Smooth muscle cell (in vitro differentiated cells): ENCODE data around the gene TMTC1. TPM values are rescaled to one million over a fixed set of nuclear protein-coding genes. Genes with fewer than 3 reads are reported as not detected.

Experiments used
- DNase-seq: peaks from one replicate; lab custom pipeline; 2025; ENCODE audit not compliant: unreplicated experiment; lab: John Stamatoyannopoulos, UW
- H2AFZ ChIP-seq: fragments of 200-600 bp; sonication (generic); 2 replicates; pipeline ENCODE4 v1.6.0; 2016; ENCODE audit warnings: antibody characterized with exemption, low read depth, mild to moderate bottlenecking
- H3F3A ChIP-seq: fragments of 200-600 bp; sonication (generic); 2 replicates; pipeline ENCODE4 v1.6.0; 2017; ENCODE audit warnings: antibody characterized with exemption, low read depth
- H3K27ac ChIP-seq: fragments of 200-600 bp; sonication (generic); 2 replicates; pipeline ENCODE4 v1.5.1; 2016; ENCODE audit warnings: low read depth, mild to moderate bottlenecking
- H3K27me3 ChIP-seq: fragments of 200-600 bp; sonication (generic); 2 replicates; pipeline ENCODE4 v1.6.1; 2016; ENCODE audit warnings: low read depth, mild to moderate bottlenecking
- H3K36me3 ChIP-seq: fragments of 200-600 bp; sonication (generic); 2 replicates; pipeline ENCODE4 v1.5.1; 2016; ENCODE audit warnings: low read depth
- H3K4me1 ChIP-seq: fragments of 200-600 bp; sonication (generic); 2 replicates; pipeline ENCODE4 v1.5.1; 2016; ENCODE audit warnings: low read depth
- H3K4me2 ChIP-seq: fragments of 200-600 bp; sonication (generic); 2 replicates; pipeline ENCODE4 v1.6.0; 2016; ENCODE audit warnings: mild to moderate bottlenecking
- H3K4me3 ChIP-seq: fragments of 200-600 bp; sonication (generic); 2 replicates; pipeline ENCODE4 v1.5.1; 2016; ENCODE audit warnings: mild to moderate bottlenecking
- H3K79me2 ChIP-seq: fragments of 200-600 bp; sonication (generic); 2 replicates; pipeline ENCODE4 v1.6.0; 2016; ENCODE audit warnings: low read depth, mild to moderate bottlenecking
- H3K9ac ChIP-seq: fragments of 200-600 bp; sonication (generic); 2 replicates; pipeline ENCODE4 v1.6.0; 2016; ENCODE audit warnings: low read depth
- H3K9me3 ChIP-seq: fragments of 200-600 bp; sonication (generic); replicated peaks from 2 replicates; pipeline ENCODE4 v1.5.1; 2016; ENCODE audit warnings: low read depth
- H4K20me1 ChIP-seq: fragments of 200-600 bp; sonication (generic); 2 replicates; pipeline ENCODE4 v1.6.0; 2016; ENCODE audit warnings: low read depth
- WGBS: methylation state at CpG from one replicate; pipeline ENCODE4 v1.1.7; 2016; ENCODE audit warnings: low lambda C conversion rate; 5-methylcytosine and 5-hydroxymethylcytosine counted together
- polyA plus RNA-seq: library from polyadenylated mRNA; unstranded; fragments of >200 nt; fragmentation: Nextera tagmentation; extraction: Ambion mirVana; gene quantifications from 2 replicates; pipeline ENCODE4 v1.2.1, GENCODE V29; 2016
- total RNA-seq: library from RNA; depleted of rRNA; stranded (reverse); fragments of >200 nt; gene quantifications from 2 replicates; pipeline ENCODE4 v1.2.3, GENCODE V29; 2014
- TF ChIP-seq, protein P1 (sequence below): fragments of 200-600 bp; sonication (generic); IDR thresholded peaks from 2 replicates; pipeline ENCODE4 v1.5.1; 2017; ENCODE audit warnings: borderline replicate concordance, mild to moderate bottlenecking, antibody characterized with exemption; ENCODE audit not compliant: insufficient read depth, poor library complexity, severe bottlenecking

Gene TMTC1
- total and polyA plus RNA-seq, 2 experiments from 2014 or later, result 3.5 to 8.7 TPM

GRCh38 chr12:29759950-29760349, 23.8 kb downstream of the TMTC1 start:
- Histone ChIP-seq H3K79me2 (no peaks in the 10 kb centered on the region), H3K9ac (no peak overlapping the region), H4K20me1 (no peaks in the 10 kb centered on the region), H3K36me3 (no peaks in the 10 kb centered on the region), H3K4me1 (no peaks in the 10 kb centered on the region), H3F3A (no peaks in the 10 kb centered on the region), H3K27me3 (no peaks in the 10 kb centered on the region), H3K9me3 (no peaks in the 10 kb centered on the region), H3K4me2 (no peak overlapping the region), H3K4me3 (no peak overlapping the region), H2AFZ (no peak overlapping the region), H3K27ac (no peak overlapping the region)
- TF ChIP-seq, protein P1, sequence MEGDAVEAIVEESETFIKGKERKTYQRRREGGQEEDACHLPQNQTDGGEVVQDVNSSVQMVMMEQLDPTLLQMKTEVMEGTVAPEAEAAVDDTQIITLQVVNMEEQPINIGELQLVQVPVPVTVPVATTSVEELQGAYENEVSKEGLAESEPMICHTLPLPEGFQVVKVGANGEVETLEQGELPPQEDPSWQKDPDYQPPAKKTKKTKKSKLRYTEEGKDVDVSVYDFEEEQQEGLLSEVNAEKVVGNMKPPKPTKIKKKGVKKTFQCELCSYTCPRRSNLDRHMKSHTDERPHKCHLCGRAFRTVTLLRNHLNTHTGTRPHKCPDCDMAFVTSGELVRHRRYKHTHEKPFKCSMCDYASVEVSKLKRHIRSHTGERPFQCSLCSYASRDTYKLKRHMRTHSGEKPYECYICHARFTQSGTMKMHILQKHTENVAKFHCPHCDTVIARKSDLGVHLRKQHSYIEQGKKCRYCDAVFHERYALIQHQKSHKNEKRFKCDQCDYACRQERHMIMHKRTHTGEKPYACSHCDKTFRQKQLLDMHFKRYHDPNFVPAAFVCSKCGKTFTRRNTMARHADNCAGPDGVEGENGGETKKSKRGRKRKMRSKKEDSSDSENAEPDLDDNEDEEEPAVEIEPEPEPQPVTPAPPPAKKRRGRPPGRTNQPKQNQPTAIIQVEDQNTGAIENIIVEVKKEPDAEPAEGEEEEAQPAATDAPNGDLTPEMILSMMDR, result no peak
- 99% methylated on average over 2 of the region's 2 CpGs for WGBS
- DNase-seq, result no peak

GRCh38 chr12:29756741-29757390, 26.9 kb downstream of the TMTC1 start:
- Histone ChIP-seq H3K27ac (no peak overlapping the region), H3K9ac (no peak overlapping the region), H2AFZ (no peak overlapping the region), H4K20me1 (no peaks in the 10 kb centered on the region), H3K4me2 (no peak overlapping the region), H3K4me1 (no peaks in the 10 kb centered on the region), H3K79me2 (no peaks in the 10 kb centered on the region), H3K36me3 (no peaks in the 10 kb centered on the region), H3F3A (no peaks in the 10 kb centered on the region), H3K27me3 (no peaks in the 10 kb centered on the region), H3K9me3 (no peaks in the 10 kb centered on the region), H3K4me3 (no peak overlapping the region)
- TF ChIP-seq, protein P1, result no peak
- no peak for DNase-seq

DNA sequence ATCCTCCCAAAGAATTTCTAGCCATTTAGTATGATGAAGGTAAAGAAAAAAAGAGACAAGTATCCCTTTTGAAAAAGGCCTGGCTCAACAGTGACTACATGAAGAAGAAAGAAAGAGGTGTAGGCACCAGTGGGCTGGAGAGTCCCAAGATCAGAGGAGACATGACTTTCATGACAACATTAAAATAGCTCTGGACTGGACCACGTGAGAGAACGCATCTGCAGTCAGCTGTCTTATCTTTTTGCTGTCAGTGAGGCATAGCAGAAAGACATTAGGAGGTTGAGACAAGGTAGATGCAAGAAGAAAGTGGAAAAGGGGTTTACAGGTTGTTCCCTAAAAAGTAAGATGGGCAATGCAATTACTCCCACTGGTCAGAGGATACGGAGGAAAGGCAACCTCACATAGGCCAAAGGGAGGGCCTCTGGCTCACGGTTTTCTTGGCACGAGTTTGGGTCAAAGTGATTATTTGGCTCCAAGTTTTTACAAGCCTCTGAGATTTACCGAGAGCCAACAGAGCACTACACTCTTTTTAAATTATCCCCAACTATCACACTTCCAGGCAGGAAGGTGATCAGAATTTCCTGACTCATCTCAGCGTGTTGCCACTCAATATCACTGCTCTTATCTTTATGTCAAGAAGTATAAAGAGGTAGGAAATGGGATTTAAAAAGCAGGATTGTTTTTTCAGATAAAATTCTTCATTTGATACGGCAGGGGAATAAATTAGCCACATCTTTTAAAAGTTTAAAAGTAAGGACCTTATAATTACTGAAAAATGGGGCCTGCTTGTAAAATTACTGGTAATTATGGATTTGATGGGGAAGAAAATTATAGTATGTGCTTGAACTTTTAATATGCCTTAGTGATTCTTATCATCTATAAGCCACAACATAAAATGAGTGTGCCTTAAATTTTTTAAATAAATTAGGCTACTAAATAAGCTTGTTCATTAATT, 29.2 kb downstream of the TMTC1 start:
- Histone ChIP-seq H3F3A (no peaks in the 10 kb centered on the region), H3K27ac (no peak overlapping the region), H3K36me3 (no peaks in the 10 kb centered on the region), H3K4me2 (no peak overlapping the region), H4K20me1 (no peaks in the 10 kb centered on the region), H3K27me3 (no peaks in the 10 kb centered on the region), H3K4me1 (no peaks in the 10 kb centered on the region), H3K9me3 (no peaks in the 10 kb centered on the region), H3K79me2 (no peaks in the 10 kb centered on the region), H3K9ac (no peak overlapping the region), H2AFZ (no peak overlapping the region), H3K4me3 (no peak overlapping the region)
- 62% methylated on average over 8 of the region's 8 CpGs for WGBS
- TF ChIP-seq, protein P1, result no peak
- no peak for DNase-seq
